Gastroesophageal sphincter (tissue), 4 donors: ENCODE data around the gene LSAMP. TPM values are rescaled to one million over a fixed set of nuclear protein-coding genes. Genes with fewer than 3 reads are reported as not detected.
A peak's percentile ranks its signal among the peaks of the same experiment; 100 is the strongest.
"Not testable (repeated sequence)": the region's sequence is repeated elsewhere in the genome, so short reads cannot be mapped to it uniquely, and the experiment has no call there.

Source experiments
- ATAC-seq: fragments of 150-250 bp; one replicate; pipeline ENCODE4 v1.9.1; 2016; ENCODE audit warnings: mild to moderate bottlenecking, moderate library complexity
- H3K27ac ChIP-seq, 4 donors: fragments of 200-600 bp; sonication (generic) in 3 of 4; 1 replicate in 3 of 4; 2 replicates in 1 of 4; pipeline ENCODE4 v1.5.1; 2016 to 2019
- H3K27me3 ChIP-seq: fragments of 200-600 bp; sonication (generic); one replicate; pipeline ENCODE4 v1.5.1; 2019
- H3K36me3 ChIP-seq, 2 donors: fragments of 200-600 bp; sonication (generic); one replicate each; pipeline ENCODE4 v1.5.1; 2019; ENCODE audit warnings: control low read depth in 1 of 2
- H3K4me1 ChIP-seq, 3 donors: fragments of 200-600 bp; sonication (generic); 1 replicate in 2 of 3; 2 replicates in 1 of 3; pipeline ENCODE4 v1.5.1; 2016 to 2019; ENCODE audit warnings: control low read depth in 2 of 3
- H3K4me3 ChIP-seq, 2 donors: fragments of 200-600 bp; sonication (generic); one replicate each; pipeline ENCODE4 v1.5.1; 2019; ENCODE audit warnings: mild to moderate bottlenecking in 1 of 2, moderate library complexity in 1 of 2
- H3K9me3 ChIP-seq, 3 donors: fragments of 200-600 bp; sonication (generic); one replicate each; pipeline ENCODE4 v1.5.1; 2017 to 2019; ENCODE audit warnings: control low read depth in 2 of 3
- CTCF ChIP-seq, 4 experiments: fragments of 200-600 bp in 2 of 4; fragments of 450-650 bp in 2 of 4; sonication (generic) in 1 of 4; IDR thresholded peaks; one replicate each; pipeline ENCODE4 v1.5.1; 2017 to 2019; ENCODE audit warnings: antibody characterized with exemption in 4 of 4, mild to moderate bottlenecking in 2 of 4, moderate library complexity in 2 of 4
- EP300 ChIP-seq: sonication (generic); formaldehyde crosslinking; IDR thresholded peaks from one replicate; pipeline ENCODE4 v1.6.1; 2017; ENCODE audit warnings: antibody characterized with exemption, mild to moderate bottlenecking
- POLR2A ChIP-seq, 2 donors: fragments of 450-650 bp; IDR thresholded peaks; one replicate each; pipeline ENCODE4 v1.6.1; 2017; ENCODE audit warnings: antibody characterized with exemption in 2 of 2, mild to moderate bottlenecking in 2 of 2, moderate library complexity in 1 of 2
- POLR2AphosphoS5 ChIP-seq: sonication (generic); formaldehyde crosslinking; IDR thresholded peaks from one replicate; pipeline ENCODE4 v1.6.1; 2017; ENCODE audit warnings: antibody characterized with exemption
- WGBS, 2 donors: methylation state at CpG; one replicate each; pipeline ENCODE4 v1.1.5; 2018; ENCODE audit warnings: low coverage in 1 of 2; 5-methylcytosine and 5-hydroxymethylcytosine counted together
- total RNA-seq, 4 donors: library from RNA; depleted of rRNA; stranded (reverse); fragments of >200 nt; gene quantifications; one replicate each; pipeline ENCODE4 v1.1.0, GENCODE V29; 2016

Gene LSAMP
- total RNA-seq, 4 donors from 2014 or later = 1.5 to 9.3 (median 3.6) TPM

- peak; percentile 71 for ATAC-seq
- TF ChIP-seq CTCF (IDR thresholded peaks at IDR 0.05) (no peak), POLR2A (IDR thresholded peaks at IDR 0.05) (no peak), POLR2AphosphoS5 (peak; percentile 23), EP300 (no peak)
- Histone ChIP-seq H3K4me1 (peaks cover 0 to 8% (median 0%) of the 10 kb centered on the region in 3 donors), H3K36me3 (no peaks in the 10 kb centered on the region), H3K27ac (no peak overlapping the region), H3K4me3 (no peak overlapping the region), H3K27me3 (no peaks in the 10 kb centered on the region), H3K9me3 (no peaks in the 10 kb centered on the region)
- WGBS, 2 donors = 21 to 31% methylated on average over 2 of the region's 2 CpGs
Measured at GRCh38 chr3:115804713-115805119, 640.6 kb downstream of the LSAMP start.

DNA sequence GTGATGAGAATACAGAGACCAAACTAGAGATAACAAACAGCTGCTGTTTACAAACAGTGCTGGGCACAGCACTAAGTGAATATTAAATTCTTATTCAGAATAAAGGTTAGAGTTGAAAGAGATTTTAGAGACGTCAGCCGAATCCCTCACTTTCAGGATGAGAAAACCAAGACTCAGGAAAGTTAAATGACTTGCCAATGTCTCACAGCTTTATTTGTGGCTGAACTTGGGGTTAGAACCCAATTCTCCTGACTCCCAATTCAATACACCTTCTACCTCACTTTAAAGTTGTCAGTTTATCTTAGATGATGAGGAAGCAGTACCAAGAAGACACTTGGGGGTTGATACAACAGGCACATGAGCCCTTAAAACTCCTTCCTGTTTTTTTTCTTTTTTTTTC is 641.1 kb downstream of the LSAMP start:
- TF ChIP-seq POLR2AphosphoS5 = no peak
- no peak for TF ChIP-seq CTCF (IDR thresholded peaks at IDR 0.05)
- no peak for TF ChIP-seq EP300
- TF ChIP-seq POLR2A (IDR thresholded peaks at IDR 0.05) = no peak
- Histone ChIP-seq H3K27ac (no peak overlapping the region), H3K36me3 (no peaks in the 10 kb centered on the region), H3K4me3 (no peak overlapping the region), H3K4me1 (peaks cover 0 to 8% (median 0%) of the 10 kb centered on the region in 3 donors), H3K27me3 (no peaks in the 10 kb centered on the region), H3K9me3 (no peaks in the 10 kb centered on the region)
- WGBS, 2 donors = 59 to 83% methylated on average over 2 of the region's 2 CpGs
- no peak for ATAC-seq

GRCh38 chr3:115803661-115804060 is 641.6 kb downstream of the LSAMP start:
- no peak for ATAC-seq
- no peak overlapping the region for H3K27ac ChIP-seq
- H3K36me3 ChIP-seq = no peaks in the 10 kb centered on the region
- no peaks in the 10 kb centered on the region for H3K9me3 ChIP-seq
- no peak overlapping the region for H3K4me3 ChIP-seq
- WGBS, 2 donors = 82 to 88% methylated on average over 1 of the region's 1 CpG
- H3K27me3 ChIP-seq = no peaks in the 10 kb centered on the region
- TF ChIP-seq POLR2AphosphoS5 = no peak
- no peak for TF ChIP-seq POLR2A (IDR thresholded peaks at IDR 0.05)
- TF ChIP-seq CTCF (IDR thresholded peaks at IDR 0.05) = no peak
- TF ChIP-seq EP300 = no peak
- H3K4me1 ChIP-seq = peaks cover 0 to 7% (median 0%) of the 10 kb centered on the region in 3 donors

- Histone ChIP-seq H3K4me1 (no peaks in the 10 kb centered on the region), H3K27ac (no peak overlapping the region), H3K4me3 (no peak overlapping the region), H3K36me3 (no peaks in the 10 kb centered on the region), H3K27me3 (no peaks in the 10 kb centered on the region), H3K9me3 (no peaks in the 10 kb centered on the region)
- no peak for ATAC-seq
- no peak for TF ChIP-seq EP300
- no peak for TF ChIP-seq POLR2AphosphoS5
- TF ChIP-seq CTCF (IDR thresholded peaks at IDR 0.05) = no peak
- TF ChIP-seq POLR2A (IDR thresholded peaks at IDR 0.05) = no peak
- 53 to 63% methylated on average over 4 of the region's 4 CpGs for WGBS, 2 donors
Measured at GRCh38 chr3:115800489-115801075, 644.7 kb downstream of the LSAMP start.

- H3K4me1 ChIP-seq, H3K27me3 ChIP-seq, ATAC-seq, H3K9me3 ChIP-seq, H3K4me3 ChIP-seq, H3K27ac ChIP-seq, H3K36me3 ChIP-seq: not testable (repeated sequence)
- 73 to 88% methylated on average over 5 to 7 of the region's 7 CpGs for WGBS, 2 donors
Measured at GRCh38 chr3:115800065-115800464, 645.2 kb downstream of the LSAMP start.
